Measurements from ENCODE around the gene SLC66A2.

Gene SLC66A2

GRCh38 chr18:79889569-79889968 is 61.9 kb downstream of the SLC66A2 start:
- WGBS (ENCODE audit: insufficient coverage) = 83% methylated on average over 9 of the region's 14 CpGs
- Histone ChIP-seq H3K36me3 (ENCODE audit: control insufficient read depth in 4 of 4, insufficient read depth in 4 of 4, low read length in 3 of 4) (no peaks in the 10 kb centered on the region), H3K4me1 (ENCODE audit: control extremely low read depth in 1 of 4, control insufficient read depth in 4 of 4, insufficient read depth in 4 of 4, low read length in 3 of 4) (no peaks in the 10 kb centered on the region), H3K27ac (ENCODE audit: insufficient read depth in 1 of 2, low read depth in 1 of 2, low read length in 2 of 2, poor library complexity in 1 of 2, severe bottlenecking in 2 of 2) (no peak overlapping the region), H3K27me3 (replicated peaks in 2 of 5; ENCODE audit: control insufficient read depth in 4 of 5, insufficient read depth in 5 of 5, low read length in 4 of 5) (no peaks in the 10 kb centered on the region), H3K9me3 (ENCODE audit: control extremely low read depth in 1 of 5, control insufficient read depth in 4 of 5, insufficient read depth in 2 of 5, low read depth in 1 of 5, low read length in 4 of 5) (peaks cover 6 to 43% (median 22%) of the 10 kb centered on the region in 5 experiments), H3K4me3 (ENCODE audit: control insufficient read depth in 1 of 7, extremely low read depth in 1 of 7, insufficient read depth in 4 of 7, low read depth in 2 of 7, low read length in 6 of 7) (no peak overlapping the region)
- CTCF ChIA-PET = no interaction called here
- DNase-seq = no peak
- POLR2A ChIA-PET = no interaction called here

GRCh38 chr18:79888016-79888415 is 63.4 kb downstream of the SLC66A2 start:
- POLR2A ChIA-PET = no interaction called here
- Histone ChIP-seq H3K36me3 (ENCODE audit: control insufficient read depth in 4 of 4, insufficient read depth in 4 of 4, low read length in 3 of 4) (no peaks in the 10 kb centered on the region), H3K9me3 (ENCODE audit: control extremely low read depth in 1 of 5, control insufficient read depth in 4 of 5, insufficient read depth in 2 of 5, low read depth in 1 of 5, low read length in 4 of 5) (peaks cover 1 to 31% (median 19%) of the 10 kb centered on the region in 5 experiments), H3K4me3 (ENCODE audit: control insufficient read depth in 1 of 7, extremely low read depth in 1 of 7, insufficient read depth in 4 of 7, low read depth in 2 of 7, low read length in 6 of 7) (no peak overlapping the region), H3K27ac (ENCODE audit: insufficient read depth in 1 of 2, low read depth in 1 of 2, low read length in 2 of 2, poor library complexity in 1 of 2, severe bottlenecking in 2 of 2) (no peak overlapping the region), H3K27me3 (replicated peaks in 2 of 5; ENCODE audit: control insufficient read depth in 4 of 5, insufficient read depth in 5 of 5, low read length in 4 of 5) (no peaks in the 10 kb centered on the region), H3K4me1 (ENCODE audit: control extremely low read depth in 1 of 4, control insufficient read depth in 4 of 4, insufficient read depth in 4 of 4, low read length in 3 of 4) (no peaks in the 10 kb centered on the region)
- no peak for DNase-seq
- CTCF ChIA-PET = interaction anchor here (0.6 kb wide), 1 partner anchor 214 kb away, joined by 3 read pairs; no protein-coding TSS in a partner anchor
- WGBS (ENCODE audit: insufficient coverage) = 95% methylated on average over 14 of the region's 16 CpGs

DNA sequence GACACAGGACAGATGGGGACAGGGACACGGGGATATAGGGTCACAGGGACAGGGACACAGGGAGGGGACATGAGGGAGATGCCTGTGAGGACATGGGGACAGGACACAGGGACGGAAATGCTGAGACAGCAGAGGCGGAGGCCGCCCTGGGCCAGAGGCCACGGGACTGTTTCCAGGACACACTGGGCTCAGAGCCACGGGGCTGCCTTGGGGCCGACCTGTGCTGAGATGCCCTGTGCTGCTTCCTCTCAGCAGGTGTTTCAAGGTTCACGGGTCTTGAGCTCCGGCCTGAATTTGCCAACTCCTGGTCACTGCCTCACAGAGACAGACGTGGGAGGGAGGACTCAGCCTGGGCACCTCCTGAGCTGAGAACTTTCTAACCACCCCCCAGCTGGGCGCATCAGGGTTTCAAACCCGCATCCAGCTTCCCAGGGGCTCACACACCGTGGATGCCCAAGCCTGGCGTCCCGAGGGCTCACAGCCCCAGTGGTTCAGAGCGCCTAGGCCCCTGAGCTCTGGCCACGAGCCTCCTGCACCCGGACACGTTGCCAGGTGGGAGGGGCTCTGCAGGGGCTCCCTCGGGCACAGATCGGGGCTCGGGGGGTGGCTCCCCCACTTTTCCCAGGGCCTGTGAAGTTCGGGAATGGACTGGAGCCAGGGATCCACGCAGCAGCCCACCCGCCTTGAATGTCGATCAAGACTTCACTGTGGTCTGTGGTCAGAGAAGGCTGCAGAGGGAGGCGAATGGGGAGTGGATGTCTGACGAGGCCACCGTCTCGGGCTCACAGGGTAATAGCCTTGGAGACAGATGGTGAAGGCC is 64.1 kb downstream of the SLC66A2 start:
- ChIA-PET CTCF (no interaction called here), POLR2A (no interaction called here)
- Histone ChIP-seq H3K27me3 (replicated peaks in 2 of 5; ENCODE audit: control insufficient read depth in 4 of 5, insufficient read depth in 5 of 5, low read length in 4 of 5) (no peaks in the 10 kb centered on the region), H3K36me3 (ENCODE audit: control insufficient read depth in 4 of 4, insufficient read depth in 4 of 4, low read length in 3 of 4) (no peaks in the 10 kb centered on the region), H3K9me3 (ENCODE audit: control extremely low read depth in 1 of 5, control insufficient read depth in 4 of 5, insufficient read depth in 2 of 5, low read depth in 1 of 5, low read length in 4 of 5) (peaks cover 1 to 31% (median 19%) of the 10 kb centered on the region in 5 experiments), H3K4me1 (ENCODE audit: control extremely low read depth in 1 of 4, control insufficient read depth in 4 of 4, insufficient read depth in 4 of 4, low read length in 3 of 4) (no peaks in the 10 kb centered on the region), H3K4me3 (ENCODE audit: control insufficient read depth in 1 of 7, extremely low read depth in 1 of 7, insufficient read depth in 4 of 7, low read depth in 2 of 7, low read length in 6 of 7) (no peak overlapping the region), H3K27ac (ENCODE audit: insufficient read depth in 1 of 2, low read depth in 1 of 2, low read length in 2 of 2, poor library complexity in 1 of 2, severe bottlenecking in 2 of 2) (no peak overlapping the region)
- 96% methylated on average over 29 of the region's 30 CpGs for WGBS (ENCODE audit: insufficient coverage)
- no peak for DNase-seq

DNA sequence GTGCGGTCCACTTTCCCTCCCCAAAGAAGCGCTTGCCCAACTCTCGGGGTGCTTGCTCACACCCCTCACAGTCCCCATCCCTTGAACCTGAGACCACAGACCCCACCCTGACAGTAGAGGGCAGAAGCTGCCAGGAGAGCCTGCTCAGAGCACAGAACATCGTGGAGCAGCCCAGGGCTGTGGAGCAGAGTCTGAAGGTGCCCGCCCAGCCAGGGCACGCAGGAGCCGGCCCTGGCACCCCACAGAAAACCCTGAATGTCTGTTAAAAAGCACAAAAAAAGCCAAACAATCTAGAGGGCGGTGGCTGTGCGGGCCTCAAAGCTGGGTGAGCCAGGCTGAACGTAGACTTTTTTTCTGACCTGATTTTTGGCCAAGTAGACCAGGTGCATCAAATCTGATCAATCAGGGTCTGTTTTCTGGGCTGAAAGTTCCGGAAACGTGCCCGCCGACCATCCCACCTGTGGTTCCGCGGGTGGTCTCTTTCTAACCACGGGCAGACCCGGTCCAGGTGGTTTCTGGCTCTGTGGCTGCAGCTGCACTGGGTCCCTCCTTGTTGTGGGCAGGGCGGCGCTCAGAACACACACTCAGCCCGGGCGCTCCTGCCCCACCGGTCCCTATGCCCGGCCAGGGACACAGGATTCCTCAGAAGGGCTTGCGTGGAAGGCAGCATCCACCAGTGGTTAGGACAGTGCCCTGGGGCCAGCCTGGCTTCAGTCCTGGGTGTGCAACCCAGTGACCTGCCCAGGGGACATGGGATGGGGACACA is 66.3 kb downstream of the SLC66A2 start:
- POLR2A ChIA-PET = no interaction called here

DNA sequence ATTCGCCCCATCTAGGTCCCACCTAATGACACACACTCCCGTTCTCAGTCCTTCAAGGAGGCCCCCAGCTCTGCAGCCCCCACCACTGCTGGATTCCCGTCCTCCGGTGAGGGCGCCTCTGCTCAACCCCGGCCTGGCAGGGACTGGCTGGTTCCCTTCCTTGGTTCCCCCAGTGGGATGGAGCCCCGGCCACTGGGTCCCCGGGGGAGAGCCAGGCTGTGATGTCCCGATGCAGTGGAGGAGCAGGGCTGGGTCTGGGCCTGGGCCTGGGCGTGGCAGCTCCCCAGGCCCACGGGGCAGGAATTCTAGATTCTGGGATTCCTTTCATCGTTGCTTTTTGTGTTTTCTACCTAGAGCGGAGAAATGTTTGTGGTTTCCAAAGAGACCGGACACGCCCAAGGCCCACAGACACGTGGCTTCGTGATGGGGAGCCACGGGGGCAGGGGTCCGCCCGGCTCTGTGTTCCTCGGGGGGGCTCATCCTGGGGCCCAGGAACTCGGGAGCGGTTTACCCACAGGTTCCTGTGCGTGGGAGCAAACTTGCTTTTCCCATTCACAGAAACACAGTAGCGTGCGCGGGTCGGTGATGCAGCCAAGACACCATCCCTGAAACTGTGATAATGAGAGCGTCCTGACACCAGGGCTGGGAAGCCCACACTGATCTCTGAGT is 67.0 kb downstream of the SLC66A2 start:
- WGBS (ENCODE audit: insufficient coverage) = 90% methylated on average over 27 of the region's 29 CpGs
- no peak for DNase-seq
- POLR2A ChIA-PET = no interaction called here

More for the DNA sequence above, 66.3 kb downstream of the SLC66A2 start:
- Histone ChIP-seq H3K27me3 (replicated peaks in 2 of 5; ENCODE audit: control insufficient read depth in 4 of 5, insufficient read depth in 5 of 5, low read length in 4 of 5) (no peaks in the 10 kb centered on the region), H3K4me3 (ENCODE audit: control insufficient read depth in 1 of 7, extremely low read depth in 1 of 7, insufficient read depth in 4 of 7, low read depth in 2 of 7, low read length in 6 of 7) (no peak overlapping the region), H3K27ac (ENCODE audit: insufficient read depth in 1 of 2, low read depth in 1 of 2, low read length in 2 of 2, poor library complexity in 1 of 2, severe bottlenecking in 2 of 2) (no peak overlapping the region), H3K36me3 (ENCODE audit: control insufficient read depth in 4 of 4, insufficient read depth in 4 of 4, low read length in 3 of 4) (no peaks in the 10 kb centered on the region), H3K9me3 (ENCODE audit: control extremely low read depth in 1 of 5, control insufficient read depth in 4 of 5, insufficient read depth in 2 of 5, low read depth in 1 of 5, low read length in 4 of 5) (peaks cover 3 to 22% (median 7%) of the 10 kb centered on the region in 5 experiments), H3K4me1 (ENCODE audit: control extremely low read depth in 1 of 4, control insufficient read depth in 4 of 4, insufficient read depth in 4 of 4, low read length in 3 of 4) (no peaks in the 10 kb centered on the region)
- no peak for DNase-seq
- 86% methylated on average over 22 of the region's 25 CpGs for WGBS (ENCODE audit: insufficient coverage)
- CTCF ChIA-PET = no interaction called here

DNA sequence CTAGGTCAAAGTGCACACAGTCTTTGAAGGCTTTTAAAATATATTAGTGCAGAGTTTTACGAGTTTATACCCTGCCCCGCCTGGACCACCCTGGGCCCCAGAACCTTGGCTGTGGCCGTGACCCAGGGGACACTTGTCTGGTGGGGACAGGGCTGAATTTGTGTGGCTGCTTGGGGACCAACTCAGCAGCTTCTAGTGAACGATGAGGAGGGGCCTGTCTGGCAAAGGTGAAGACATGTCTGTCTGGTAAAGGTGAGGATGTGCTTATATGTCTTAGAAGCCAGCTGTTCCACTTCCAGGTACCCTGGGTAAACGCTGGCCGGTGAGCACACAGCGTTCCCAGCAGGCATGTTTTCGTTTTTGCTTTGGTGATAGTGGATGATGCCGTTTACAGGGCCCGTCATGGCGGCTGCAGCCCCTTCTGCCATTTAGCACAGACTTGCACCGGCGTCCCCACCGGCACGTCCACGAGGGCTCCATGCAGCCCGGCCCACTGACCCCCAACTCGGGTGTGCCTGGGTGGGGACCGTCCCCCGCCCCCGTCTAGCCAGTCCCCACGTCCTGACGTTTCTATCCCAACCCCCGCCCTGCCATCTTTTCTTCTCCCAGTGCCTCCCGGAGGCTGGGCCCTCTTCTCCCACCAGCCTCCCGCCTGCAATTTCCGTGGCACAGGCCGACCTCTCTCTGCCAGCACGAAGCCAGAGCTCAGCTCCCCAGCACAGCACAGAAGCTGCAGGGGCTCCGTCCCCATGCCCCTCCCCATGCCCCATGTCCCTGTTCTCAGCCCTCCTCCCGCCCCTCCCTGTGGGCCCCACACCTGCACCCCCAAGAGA is 67.8 kb downstream of the SLC66A2 start:
- Histone ChIP-seq H3K27me3 (replicated peaks in 2 of 5; ENCODE audit: control insufficient read depth in 4 of 5, insufficient read depth in 5 of 5, low read length in 4 of 5) (no peaks in the 10 kb centered on the region), H3K4me3 (ENCODE audit: control insufficient read depth in 1 of 7, extremely low read depth in 1 of 7, insufficient read depth in 4 of 7, low read depth in 2 of 7, low read length in 6 of 7) (no peak overlapping the region), H3K9me3 (ENCODE audit: control extremely low read depth in 1 of 5, control insufficient read depth in 4 of 5, insufficient read depth in 2 of 5, low read depth in 1 of 5, low read length in 4 of 5) (peaks cover 0 to 14% (median 3%) of the 10 kb centered on the region in 5 experiments), H3K4me1 (ENCODE audit: control extremely low read depth in 1 of 4, control insufficient read depth in 4 of 4, insufficient read depth in 4 of 4, low read length in 3 of 4) (no peaks in the 10 kb centered on the region), H3K36me3 (ENCODE audit: control insufficient read depth in 4 of 4, insufficient read depth in 4 of 4, low read length in 3 of 4) (no peaks in the 10 kb centered on the region), H3K27ac (ENCODE audit: insufficient read depth in 1 of 2, low read depth in 1 of 2, low read length in 2 of 2, poor library complexity in 1 of 2, severe bottlenecking in 2 of 2) (no peak overlapping the region)
- no peak for DNase-seq
- ChIA-PET POLR2A (no interaction called here), CTCF (no interaction called here)
- WGBS (ENCODE audit: insufficient coverage) = 99% methylated on average over 24 of the region's 31 CpGs

More for the DNA sequence above, 67.0 kb downstream of the SLC66A2 start:
- no peaks in the 10 kb centered on the region for H3K36me3 ChIP-seq (ENCODE audit: control insufficient read depth in 4 of 4, insufficient read depth in 4 of 4, low read length in 3 of 4)
- CTCF ChIA-PET = no interaction called here
- no peak overlapping the region for H3K4me3 ChIP-seq (ENCODE audit: control insufficient read depth in 1 of 7, extremely low read depth in 1 of 7, insufficient read depth in 4 of 7, low read depth in 2 of 7, low read length in 6 of 7)
- no peaks in the 10 kb centered on the region for H3K27me3 ChIP-seq (replicated peaks in 2 of 5; ENCODE audit: control insufficient read depth in 4 of 5, insufficient read depth in 5 of 5, low read length in 4 of 5)
- no peak overlapping the region for H3K27ac ChIP-seq (ENCODE audit: insufficient read depth in 1 of 2, low read depth in 1 of 2, low read length in 2 of 2, poor library complexity in 1 of 2, severe bottlenecking in 2 of 2)
- H3K4me1 ChIP-seq (ENCODE audit: control extremely low read depth in 1 of 4, control insufficient read depth in 4 of 4, insufficient read depth in 4 of 4, low read length in 3 of 4) = no peaks in the 10 kb centered on the region
- peaks cover under 1 to 17% (median 3%) of the 10 kb centered on the region in 5 experiments for H3K9me3 ChIP-seq (ENCODE audit: control extremely low read depth in 1 of 5, control insufficient read depth in 4 of 5, insufficient read depth in 2 of 5, low read depth in 1 of 5, low read length in 4 of 5)

All from common myeloid progenitor, CD34-positive (primary cell).